WERI-Rb-1 (cell line): ENCODE measurements around the gene FADS1.

Experiments
- DNase-seq: peaks from one replicate; pipeline ENCODE4 v3.0.0-alpha.2; 2020
- H3K27ac ChIP-seq: fragments of 250-450 bp; sonication (Bioruptor Pico); 2 replicates; pipeline ENCODE4 v1.5.1; 2020; ENCODE audit warnings: mild to moderate bottlenecking, moderate library complexity
- H3K27me3 ChIP-seq: fragments of 250-450 bp; sonication (Bioruptor Pico); 2 replicates; pipeline ENCODE4 v1.5.1; 2021; ENCODE audit warnings: mild to moderate bottlenecking, low read depth, moderate library complexity; ENCODE audit not compliant: insufficient read depth, severe bottlenecking
- H3K36me3 ChIP-seq: fragments of 250-450 bp; sonication (Bioruptor Pico); 2 replicates; pipeline ENCODE4 v1.5.1; 2020; ENCODE audit warnings: mild to moderate bottlenecking, moderate library complexity
- H3K4me3 ChIP-seq: 2 replicates; pipeline ENCODE4 v1.5.1; 2011; ENCODE audit warnings: low read depth, mild to moderate bottlenecking, control low read depth, low read length
- H3K9me3 ChIP-seq: fragments of 250-450 bp; sonication (Bioruptor Pico); 2 replicates; pipeline ENCODE4 v1.5.1; 2021; ENCODE audit warnings: mild to moderate bottlenecking, moderate library complexity; ENCODE audit not compliant: severe bottlenecking
- TF ChIP-seq, protein P1 (sequence below): IDR thresholded peaks from 2 replicates; pipeline ENCODE4 v1.5.1; 2011; ENCODE audit warnings: low read depth, mild to moderate bottlenecking, control low read depth, inconsistent platforms, low read length

FADS1 gene

GRCh38 chr11:61805146-61805545 lies 11.7 kb downstream of the FADS1 start:
- no peaks in the 10 kb centered on the region for H3K27me3 ChIP-seq
- TF ChIP-seq, protein P1, sequence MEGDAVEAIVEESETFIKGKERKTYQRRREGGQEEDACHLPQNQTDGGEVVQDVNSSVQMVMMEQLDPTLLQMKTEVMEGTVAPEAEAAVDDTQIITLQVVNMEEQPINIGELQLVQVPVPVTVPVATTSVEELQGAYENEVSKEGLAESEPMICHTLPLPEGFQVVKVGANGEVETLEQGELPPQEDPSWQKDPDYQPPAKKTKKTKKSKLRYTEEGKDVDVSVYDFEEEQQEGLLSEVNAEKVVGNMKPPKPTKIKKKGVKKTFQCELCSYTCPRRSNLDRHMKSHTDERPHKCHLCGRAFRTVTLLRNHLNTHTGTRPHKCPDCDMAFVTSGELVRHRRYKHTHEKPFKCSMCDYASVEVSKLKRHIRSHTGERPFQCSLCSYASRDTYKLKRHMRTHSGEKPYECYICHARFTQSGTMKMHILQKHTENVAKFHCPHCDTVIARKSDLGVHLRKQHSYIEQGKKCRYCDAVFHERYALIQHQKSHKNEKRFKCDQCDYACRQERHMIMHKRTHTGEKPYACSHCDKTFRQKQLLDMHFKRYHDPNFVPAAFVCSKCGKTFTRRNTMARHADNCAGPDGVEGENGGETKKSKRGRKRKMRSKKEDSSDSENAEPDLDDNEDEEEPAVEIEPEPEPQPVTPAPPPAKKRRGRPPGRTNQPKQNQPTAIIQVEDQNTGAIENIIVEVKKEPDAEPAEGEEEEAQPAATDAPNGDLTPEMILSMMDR, result no peak
- no peaks in the 10 kb centered on the region for H3K9me3 ChIP-seq
- no peak overlapping the region for H3K27ac ChIP-seq
- peaks cover 95% of the 10 kb centered on the region for H3K36me3 ChIP-seq
- DNase-seq, result no peak
- H3K4me3 ChIP-seq, result no peak overlapping the region

GRCh38 chr11:61803889-61804647 lies 12.7 kb downstream of the FADS1 start:
- H3K9me3 ChIP-seq, result no peaks in the 10 kb centered on the region
- no peak for DNase-seq
- peaks cover 95% of the 10 kb centered on the region for H3K36me3 ChIP-seq
- H3K4me3 ChIP-seq, result no peak overlapping the region
- no peaks in the 10 kb centered on the region for H3K27me3 ChIP-seq
- H3K27ac ChIP-seq, result no peak overlapping the region
- TF ChIP-seq, protein P1, result no peak

GRCh38 chr11:61802605-61803004 lies 14.2 kb downstream of the FADS1 start:
- Histone ChIP-seq H3K27me3 (no peaks in the 10 kb centered on the region), H3K9me3 (no peaks in the 10 kb centered on the region), H3K27ac (no peak overlapping the region), H3K36me3 (peaks cover 88% of the 10 kb centered on the region), H3K4me3 (no peak overlapping the region)
- TF ChIP-seq, protein P1, result no peak
- DNase-seq, result no peak

DNA sequence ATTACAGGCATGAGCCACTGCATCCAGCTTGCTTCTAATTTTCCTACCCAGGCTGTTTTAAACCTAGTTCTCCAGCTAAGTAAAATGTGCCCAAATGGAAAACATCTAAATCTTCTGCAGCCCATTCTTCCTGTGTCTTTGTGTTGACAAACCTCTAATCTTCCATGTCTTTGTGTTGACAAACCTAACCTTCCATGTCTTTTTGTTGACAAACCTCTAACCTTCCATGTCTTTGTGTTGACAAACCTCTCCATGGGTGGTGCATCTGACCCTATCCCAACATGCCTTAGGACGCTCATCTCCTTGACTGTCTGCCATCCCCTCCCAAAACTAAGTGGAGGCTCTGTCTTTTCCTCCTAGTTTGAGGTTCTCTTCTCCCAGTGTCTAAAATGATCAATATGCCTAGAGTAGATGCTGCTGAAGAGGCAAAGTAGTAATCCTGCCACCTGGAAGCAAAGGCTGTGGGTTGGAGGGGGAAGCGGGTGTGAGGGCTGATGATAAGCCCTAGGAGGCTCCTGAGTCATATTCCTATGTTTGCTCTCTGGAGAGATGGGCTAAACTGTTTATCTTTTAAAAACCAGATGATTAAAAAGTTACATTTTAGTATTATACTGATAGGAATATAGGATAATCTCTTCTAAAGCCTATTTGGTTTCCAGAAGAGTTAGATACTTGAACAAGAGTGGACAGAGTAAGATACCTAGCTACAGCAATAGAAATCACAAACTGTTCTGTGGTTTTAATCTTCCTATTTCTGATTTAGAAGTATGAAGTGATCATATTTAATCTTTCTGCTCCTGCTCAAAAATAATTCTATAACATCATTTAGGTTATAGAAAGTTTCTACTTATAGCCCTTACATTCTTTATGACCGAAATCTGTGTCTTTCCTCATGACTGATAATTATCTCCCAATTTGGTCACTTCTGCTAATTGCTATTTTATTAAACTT lies 16.2 kb downstream of the FADS1 start:
- Histone ChIP-seq H3K4me3 (no peak overlapping the region), H3K36me3 (peaks cover 90% of the 10 kb centered on the region), H3K9me3 (no peaks in the 10 kb centered on the region), H3K27ac (no peak overlapping the region), H3K27me3 (no peaks in the 10 kb centered on the region)
- TF ChIP-seq, protein P1, result no peak
- DNase-seq, result no peak

GRCh38 chr11:61799665-61800284 lies 17.0 kb downstream of the FADS1 start:
- H3K9me3 ChIP-seq, result no peaks in the 10 kb centered on the region
- peaks cover 90% of the 10 kb centered on the region for H3K36me3 ChIP-seq
- no peaks in the 10 kb centered on the region for H3K27me3 ChIP-seq
- TF ChIP-seq, protein P1, result no peak
- no peak overlapping the region; the same call in 1 of the 2 replicates for H3K27ac ChIP-seq
- no peak for DNase-seq
- no peak overlapping the region for H3K4me3 ChIP-seq
